Measurements from ENCODE around the gene MDM2. TPM values are rescaled to one million over a fixed set of nuclear protein-coding genes. Genes with fewer than 3 reads are reported as not detected.

Gene MDM2
- polyA plus RNA-seq, 2 of the 4 experiments (the other 2 are of a cell fraction) = 40.3 to 96.4 TPM

- no peak for TF ChIP-seq REST (IDR thresholded peaks at IDR 0.05)
Measured at GRCh38 chr12:68885381-68885780, 77.4 kb downstream of the MDM2 start (continued).

- no peak for ATAC-seq
- no peak for DNase-seq (ENCODE audit: low read depth in 1 of 2, low spot score in 1 of 2)
Measured at GRCh38 chr12:68886636-68887572, 78.9 kb downstream of the MDM2 start.

GRCh38 chr12:68887641-68888040 lies 79.7 kb downstream of the MDM2 start:
- TF ChIP-seq FOXS1 (CRISPR knock-in tag; IDR thresholded peaks at IDR 0.05) = no peak
- TF ChIP-seq JUNB (IDR thresholded peaks at IDR 0.05) = no peak
- TF ChIP-seq ZC3H11A (IDR thresholded peaks at IDR 0.05) = no peak
- TF ChIP-seq RARB (CRISPR knock-in tag; IDR thresholded peaks at IDR 0.05) = no peak
- no peak for TF ChIP-seq SMC3 (IDR thresholded peaks at IDR 0.05)
- TF ChIP-seq TP53 (CRISPR knock-in tag; IDR thresholded peaks at IDR 0.05) = no peak
- TF ChIP-seq REST (IDR thresholded peaks at IDR 0.05) = no peak
- TF ChIP-seq CEBPB (IDR thresholded peaks at IDR 0.05) = no peak
- no peak for TF ChIP-seq EHF (CRISPR knock-in tag; IDR thresholded peaks at IDR 0.05)
- ATAC-seq = no peak
- no peak overlapping the region for H3K27ac ChIP-seq
- 58% methylated on average over 1 of the region's 1 CpG for WGBS (ENCODE audit: missing lambda C conversion rate)
- ChIA-PET CTCF (interaction anchor here (1.4 kb wide), 1 partner anchor 269 kb away, joined by 3 read pairs; no protein-coding TSS in a partner anchor), POLR2A (no interaction called here)
- no peak overlapping the region for H3K4me3 ChIP-seq
- FAIRE-seq = no peak
- no peaks in the 10 kb centered on the region for H3K9me3 ChIP-seq
- no peak for DNase-seq (ENCODE audit: low read depth in 1 of 2, low spot score in 1 of 2)
- H3K4me1 ChIP-seq = no peaks in the 10 kb centered on the region
- no peak overlapping the region for H3K4me2 ChIP-seq

More at GRCh38 chr12:68886636-68887572, 78.9 kb downstream of the MDM2 start:
- FAIRE-seq = no peak
- no peak for TF ChIP-seq FOSB (CRISPR knock-in tag; IDR thresholded peaks at IDR 0.05)
- no peak for TF ChIP-seq MAX (IDR thresholded peaks at IDR 0.05)
- TF ChIP-seq SREBF2 (IDR thresholded peaks at IDR 0.05) = no peak
- no peak for TF ChIP-seq HOXB13 (CRISPR knock-in tag; IDR thresholded peaks at IDR 0.05; ENCODE audit: low read depth)
- ChIA-PET POLR2A (no interaction called here), CTCF (interaction anchor here (0.5 to 1.4 kb wide), 3 partner anchors 84 to 367 kb away, joined by 3 read pairs; no protein-coding TSS in a partner anchor)
- H3K4me2 ChIP-seq = no peak overlapping the region
- H3K9me3 ChIP-seq = no peaks in the 10 kb centered on the region
- 81% methylated on average over 5 of the region's 5 CpGs for WGBS (ENCODE audit: missing lambda C conversion rate)
- H3K4me1 ChIP-seq = no peaks in the 10 kb centered on the region
- H3K4me3 ChIP-seq = no peak overlapping the region
- no peak overlapping the region for H3K27ac ChIP-seq
